GM12878 (cell line): Measurements from ENCODE around the gene SHC1. TPM values are rescaled to one million over a fixed set of nuclear protein-coding genes. Genes with fewer than 3 reads are reported as not detected.

Source experiments
- ASH2L ChIP-seq: fragments of 300-600, 200-600 bp; sonication (generic); IDR thresholded peaks from 2 replicates; pipeline ENCODE4 v1.6.1; 2017; ENCODE audit warnings: low read depth, mild to moderate bottlenecking, borderline replicate concordance
- CBFB ChIP-seq: IDR thresholded peaks from 2 replicates; pipeline ENCODE4 v1.6.1; 2016; ENCODE audit warnings: antibody characterized with exemption, low read depth
- CEBPB ChIP-seq, 2 experiments: fragments of 150-350 bp in 1 of 2; IDR thresholded peaks; 2 replicates each; pipeline ENCODE4 v1.6.1; 2012 to 2014; ENCODE audit warnings: low read depth in 2 of 2, low read length in 2 of 2, borderline replicate concordance in 1 of 2, inconsistent platforms in 1 of 2
- CREM ChIP-seq: IDR thresholded peaks from 2 replicates; pipeline ENCODE4 v1.6.1; 2014; ENCODE audit warnings: antibody characterized with exemption, low read depth
- EP300 ChIP-seq, 2 experiments: fragments of 150-350 bp in 1 of 2; IDR thresholded peaks; 2 replicates each; pipeline ENCODE4 v1.6.1; 2011 to 2012; ENCODE audit warnings: low read depth in 2 of 2, low read length in 2 of 2, borderline replicate concordance in 1 of 2, improper control_type of control experiment in 1 of 2, inconsistent platforms in 1 of 2; ENCODE audit not compliant: control insufficient read depth in 1 of 2
- HCFC1 ChIP-seq: fragments of 150-350 bp; IDR thresholded peaks from 2 replicates; pipeline ENCODE4 v1.6.1; 2014; ENCODE audit warnings: low read length
- KAT2A ChIP-seq: conservative IDR thresholded peaks from 2 replicates; pipeline ENCODE4 v1.6.1; 2011; ENCODE audit warnings: low read depth, low read length; ENCODE audit not compliant: control insufficient read depth
- LARP7 ChIP-seq: fragments of 450-650 bp; IDR thresholded peaks from 2 replicates; pipeline ENCODE4 v1.6.1; 2017; ENCODE audit warnings: mild to moderate bottlenecking
- PAX5 ChIP-seq: IDR thresholded peaks from 2 replicates; pipeline ENCODE4 v1.6.1; 2011; ENCODE audit warnings: low read depth, low read length, borderline replicate concordance
- RFX5 ChIP-seq: IDR thresholded peaks from 2 replicates; pipeline ENCODE4 v1.6.1; 2011; ENCODE audit warnings: low read depth, low read length, improper control_type of control experiment
- SIX5 ChIP-seq: IDR thresholded peaks from 2 replicates; pipeline ENCODE4 v1.6.1; 2011; ENCODE audit warnings: mild to moderate bottlenecking, low read depth, low read length, moderate library complexity; ENCODE audit not compliant: severe bottlenecking
- SMC3 ChIP-seq: IDR thresholded peaks from 2 replicates; pipeline ENCODE4 v1.6.1; 2011; ENCODE audit warnings: low read length, improper control_type of control experiment, borderline replicate concordance
- SREBF2 ChIP-seq: IDR thresholded peaks from 2 replicates; pipeline ENCODE4 v1.6.1; 2012; ENCODE audit warnings: mild to moderate bottlenecking, low read length
- YY1 ChIP-seq: IDR thresholded peaks from 2 replicates; pipeline ENCODE4 v1.6.1; 2011; ENCODE audit warnings: low read depth, mild to moderate bottlenecking, low read length
- polyA plus RNA-seq, 11 experiments: library from polyadenylated mRNA; depleted of rRNA in 4 of 11; unstranded in 6 of 11; stranded (reverse) in 5 of 11; fragments of >200 nt; fragmentation: Nextera tagmentation in 4 of 11; fragmentation: Illumina TruSeq in 1 of 11; extraction: Ambion mirVana in 4 of 11; extraction: Trizol in 1 of 11; gene quantifications; 1 replicate in 1 of 11; 2 replicates in 10 of 11; pipeline versions ENCODE4 v1.2.1 to v1.2.3, GENCODE V29; 2011 to 2016; ENCODE audit warnings: inconsistent platforms in 2 of 11, missing spikeins in 2 of 11, low read depth in 1 of 11
- total RNA-seq, 4 experiments: library from RNA; depleted of rRNA in 3 of 4; stranded (reverse); fragments of >200 nt in 3 of 4; fragmentation: Illumina TruSeq in 1 of 4; extraction: Trizol in 1 of 4; gene quantifications; 2 replicates each; pipeline versions ENCODE4 v1.2.1 to v1.2.3, GENCODE V29; 2013 to 2021
- TF ChIP-seq, protein P1 (sequence below): IDR thresholded peaks from 2 replicates; pipeline ENCODE4 v1.6.1; 2012; ENCODE audit warnings: low read length, inconsistent platforms
- TF ChIP-seq, protein P2 (sequence below): IDR thresholded peaks from 2 replicates; pipeline ENCODE4 v1.6.1; 2012; ENCODE audit warnings: low read depth, low read length, improper control_type of control experiment
- TF ChIP-seq, protein P3 (sequence below): fragments of 150-350 bp; IDR thresholded peaks from 2 replicates; pipeline ENCODE4 v1.6.1; 2016; ENCODE audit warnings: low read depth, low read length
- TF ChIP-seq, protein P4 (sequence below): fragments of 450-650 bp; IDR thresholded peaks from 2 replicates; pipeline ENCODE4 v1.6.1; 2016; ENCODE audit warnings: mild to moderate bottlenecking
- TF ChIP-seq, protein P5 (sequence below): fragments of 450-650 bp; IDR thresholded peaks from 2 replicates; pipeline ENCODE4 v1.6.1; 2018; ENCODE audit warnings: borderline replicate concordance, mild to moderate bottlenecking; ENCODE audit not compliant: partially characterized antibody

Gene SHC1
- total and polyA plus RNA-seq, 10 of the 15 experiments (the other 5 are each of a cell fraction or from before 2014, with no cell fraction given) = 2.6 to 49.3 (median 25.2) TPM

DNA sequence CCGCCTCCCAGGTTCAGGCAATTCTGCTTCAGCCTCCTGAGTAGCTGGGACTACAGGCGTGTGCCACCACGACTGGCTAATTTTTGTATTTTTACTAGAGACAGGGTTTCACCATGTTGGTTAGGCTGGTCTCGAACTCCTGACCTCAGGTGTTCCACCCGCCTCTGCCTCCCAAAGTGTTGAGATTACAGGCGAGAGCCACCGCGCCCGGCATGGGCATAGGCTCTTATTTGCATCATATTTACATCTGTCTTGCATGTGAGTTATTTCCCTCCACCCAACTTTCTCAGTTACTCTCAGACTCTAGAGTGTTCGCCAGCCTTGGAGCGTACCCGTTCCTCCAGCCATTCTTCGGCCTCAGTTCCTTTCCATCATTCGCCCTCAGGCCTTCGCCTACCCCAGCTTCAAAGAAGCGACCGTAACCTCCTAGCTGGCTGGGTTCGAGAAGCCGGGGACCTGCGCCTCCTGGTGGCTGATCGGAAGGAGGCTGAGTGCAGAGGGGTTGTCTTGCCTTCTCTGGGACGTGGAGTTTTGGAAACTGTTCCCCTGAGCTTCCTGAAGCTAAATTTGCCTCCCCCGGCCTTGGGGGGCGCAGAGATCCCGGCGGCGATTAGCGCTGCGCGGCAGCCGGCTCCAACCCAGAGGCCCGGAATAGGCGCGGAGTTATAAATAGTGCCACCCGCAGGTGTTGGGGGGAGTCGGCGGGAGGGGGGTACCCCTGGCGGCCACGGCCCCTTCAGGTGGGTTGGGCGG, 28.4 kb upstream of the SHC1 start (continued):
- TF ChIP-seq, protein P1, sequence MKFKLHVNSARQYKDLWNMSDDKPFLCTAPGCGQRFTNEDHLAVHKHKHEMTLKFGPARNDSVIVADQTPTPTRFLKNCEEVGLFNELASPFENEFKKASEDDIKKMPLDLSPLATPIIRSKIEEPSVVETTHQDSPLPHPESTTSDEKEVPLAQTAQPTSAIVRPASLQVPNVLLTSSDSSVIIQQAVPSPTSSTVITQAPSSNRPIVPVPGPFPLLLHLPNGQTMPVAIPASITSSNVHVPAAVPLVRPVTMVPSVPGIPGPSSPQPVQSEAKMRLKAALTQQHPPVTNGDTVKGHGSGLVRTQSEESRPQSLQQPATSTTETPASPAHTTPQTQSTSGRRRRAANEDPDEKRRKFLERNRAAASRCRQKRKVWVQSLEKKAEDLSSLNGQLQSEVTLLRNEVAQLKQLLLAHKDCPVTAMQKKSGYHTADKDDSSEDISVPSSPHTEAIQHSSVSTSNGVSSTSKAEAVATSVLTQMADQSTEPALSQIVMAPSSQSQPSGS = no peak
- TF ChIP-seq RFX5 (no peak), LARP7 (peak; percentile 52; the same call in 1 of the 2 replicates), KAT2A (no peak), EP300 (IDR thresholded peaks at IDR 0.05; ENCODE audit: borderline replicate concordance in 1 of 2, control insufficient read depth in 1 of 2, low read depth in 2 of 2, low read length in 2 of 2) (no peak), CBFB (peak; percentile 70; the same call in 1 of the 2 replicates), SMC3 (peak; percentile 74), YY1 (peak; percentile 75), PAX5 (0 out of 2 replicates have a peak, but pooled peaks have one; percentile 10), CEBPB (IDR thresholded peaks at IDR 0.05; ENCODE audit: borderline replicate concordance in 1 of 2, low read depth in 2 of 2, low read length in 2 of 2) (no peak), ASH2L (no peak), CREM (no peak; the same call in 1 of the 2 replicates), SREBF2 (no peak), SIX5 (no peak), HCFC1 (peak; percentile 15; the same call in 1 of the 2 replicates)
- TF ChIP-seq, protein P2, sequence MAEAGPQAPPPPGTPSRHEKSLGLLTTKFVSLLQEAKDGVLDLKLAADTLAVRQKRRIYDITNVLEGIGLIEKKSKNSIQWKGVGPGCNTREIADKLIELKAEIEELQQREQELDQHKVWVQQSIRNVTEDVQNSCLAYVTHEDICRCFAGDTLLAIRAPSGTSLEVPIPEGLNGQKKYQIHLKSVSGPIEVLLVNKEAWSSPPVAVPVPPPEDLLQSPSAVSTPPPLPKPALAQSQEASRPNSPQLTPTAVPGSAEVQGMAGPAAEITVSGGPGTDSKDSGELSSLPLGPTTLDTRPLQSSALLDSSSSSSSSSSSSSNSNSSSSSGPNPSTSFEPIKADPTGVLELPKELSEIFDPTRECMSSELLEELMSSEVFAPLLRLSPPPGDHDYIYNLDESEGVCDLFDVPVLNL = no peak
- TF ChIP-seq, protein P3, sequence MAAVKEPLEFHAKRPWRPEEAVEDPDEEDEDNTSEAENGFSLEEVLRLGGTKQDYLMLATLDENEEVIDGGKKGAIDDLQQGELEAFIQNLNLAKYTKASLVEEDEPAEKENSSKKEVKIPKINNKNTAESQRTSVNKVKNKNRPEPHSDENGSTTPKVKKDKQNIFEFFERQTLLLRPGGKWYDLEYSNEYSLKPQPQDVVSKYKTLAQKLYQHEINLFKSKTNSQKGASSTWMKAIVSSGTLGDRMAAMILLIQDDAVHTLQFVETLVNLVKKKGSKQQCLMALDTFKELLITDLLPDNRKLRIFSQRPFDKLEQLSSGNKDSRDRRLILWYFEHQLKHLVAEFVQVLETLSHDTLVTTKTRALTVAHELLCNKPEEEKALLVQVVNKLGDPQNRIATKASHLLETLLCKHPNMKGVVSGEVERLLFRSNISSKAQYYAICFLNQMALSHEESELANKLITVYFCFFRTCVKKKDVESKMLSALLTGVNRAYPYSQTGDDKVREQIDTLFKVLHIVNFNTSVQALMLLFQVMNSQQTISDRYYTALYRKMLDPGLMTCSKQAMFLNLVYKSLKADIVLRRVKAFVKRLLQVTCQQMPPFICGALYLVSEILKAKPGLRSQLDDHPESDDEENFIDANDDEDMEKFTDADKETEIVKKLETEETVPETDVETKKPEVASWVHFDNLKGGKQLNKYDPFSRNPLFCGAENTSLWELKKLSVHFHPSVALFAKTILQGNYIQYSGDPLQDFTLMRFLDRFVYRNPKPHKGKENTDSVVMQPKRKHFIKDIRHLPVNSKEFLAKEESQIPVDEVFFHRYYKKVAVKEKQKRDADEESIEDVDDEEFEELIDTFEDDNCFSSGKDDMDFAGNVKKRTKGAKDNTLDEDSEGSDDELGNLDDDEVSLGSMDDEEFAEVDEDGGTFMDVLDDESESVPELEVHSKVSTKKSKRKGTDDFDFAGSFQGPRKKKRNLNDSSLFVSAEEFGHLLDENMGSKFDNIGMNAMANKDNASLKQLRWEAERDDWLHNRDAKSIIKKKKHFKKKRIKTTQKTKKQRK = no peak
- TF ChIP-seq, protein P4, sequence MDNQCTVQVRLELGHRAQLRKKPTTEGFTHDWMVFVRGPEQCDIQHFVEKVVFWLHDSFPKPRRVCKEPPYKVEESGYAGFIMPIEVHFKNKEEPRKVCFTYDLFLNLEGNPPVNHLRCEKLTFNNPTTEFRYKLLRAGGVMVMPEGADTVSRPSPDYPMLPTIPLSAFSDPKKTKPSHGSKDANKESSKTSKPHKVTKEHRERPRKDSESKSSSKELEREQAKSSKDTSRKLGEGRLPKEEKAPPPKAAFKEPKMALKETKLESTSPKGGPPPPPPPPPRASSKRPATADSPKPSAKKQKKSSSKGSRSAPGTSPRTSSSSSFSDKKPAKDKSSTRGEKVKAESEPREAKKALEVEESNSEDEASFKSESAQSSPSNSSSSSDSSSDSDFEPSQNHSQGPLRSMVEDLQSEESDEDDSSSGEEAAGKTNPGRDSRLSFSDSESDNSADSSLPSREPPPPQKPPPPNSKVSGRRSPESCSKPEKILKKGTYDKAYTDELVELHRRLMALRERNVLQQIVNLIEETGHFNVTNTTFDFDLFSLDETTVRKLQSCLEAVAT = peak; percentile 41
- TF ChIP-seq, protein P5, sequence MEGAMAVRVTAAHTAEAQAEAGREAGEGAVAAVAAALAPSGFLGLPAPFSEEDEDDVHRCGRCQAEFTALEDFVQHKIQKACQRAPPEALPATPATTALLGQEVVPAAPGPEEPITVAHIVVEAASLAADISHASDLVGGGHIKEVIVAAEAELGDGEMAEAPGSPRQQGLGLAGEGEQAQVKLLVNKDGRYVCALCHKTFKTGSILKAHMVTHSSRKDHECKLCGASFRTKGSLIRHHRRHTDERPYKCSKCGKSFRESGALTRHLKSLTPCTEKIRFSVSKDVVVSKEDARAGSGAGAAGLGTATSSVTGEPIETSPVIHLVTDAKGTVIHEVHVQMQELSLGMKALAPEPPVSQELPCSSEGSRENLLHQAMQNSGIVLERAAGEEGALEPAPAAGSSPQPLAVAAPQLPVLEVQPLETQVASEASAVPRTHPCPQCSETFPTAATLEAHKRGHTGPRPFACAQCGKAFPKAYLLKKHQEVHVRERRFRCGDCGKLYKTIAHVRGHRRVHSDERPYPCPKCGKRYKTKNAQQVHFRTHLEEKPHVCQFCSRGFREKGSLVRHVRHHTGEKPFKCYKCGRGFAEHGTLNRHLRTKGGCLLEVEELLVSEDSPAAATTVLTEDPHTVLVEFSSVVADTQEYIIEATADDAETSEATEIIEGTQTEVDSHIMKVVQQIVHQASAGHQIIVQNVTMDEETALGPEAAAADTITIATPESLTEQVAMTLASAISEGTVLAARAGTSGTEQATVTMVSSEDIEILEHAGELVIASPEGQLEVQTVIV = no peak
